ENCODE results near the gene PIWIL1.

DNA sequence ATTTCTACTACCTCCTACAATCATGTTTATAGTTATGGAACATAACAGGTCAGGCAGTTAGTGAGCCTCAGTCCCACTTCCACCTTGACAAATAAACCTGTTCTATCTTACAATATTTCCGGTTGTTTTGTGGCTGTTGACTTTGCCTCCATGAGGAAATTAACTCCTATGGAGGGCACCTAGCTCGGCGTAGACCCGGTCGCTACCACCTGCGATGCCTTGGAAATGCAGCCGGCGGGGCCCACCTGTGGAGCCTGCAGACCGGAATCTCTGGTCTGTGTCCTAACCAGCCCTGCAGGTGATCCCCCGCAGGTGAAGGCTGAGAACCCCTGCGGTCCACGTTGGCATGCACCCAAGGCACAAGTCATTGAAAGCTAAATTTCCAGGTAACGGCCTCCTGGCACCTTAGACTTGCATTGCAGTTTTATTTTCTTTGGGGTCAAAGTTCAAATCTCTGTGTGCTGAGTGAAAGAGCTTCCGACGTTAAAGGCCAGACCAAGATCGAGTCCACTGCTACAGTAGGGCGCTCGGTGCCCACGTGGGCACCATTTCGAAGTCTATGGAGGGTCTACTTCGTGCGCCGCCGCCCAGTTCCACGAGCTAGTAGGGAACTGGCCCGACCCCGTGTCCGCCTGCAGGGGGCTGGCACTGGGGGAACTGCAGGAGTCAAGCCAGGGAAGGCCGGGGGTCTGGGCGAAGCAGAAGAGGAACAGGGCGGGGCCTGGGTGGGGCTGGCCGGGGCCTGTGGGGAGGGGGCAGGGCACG lies 782 bp upstream of the PIWIL1 start:
- TF ChIP-seq CTCF (IDR thresholded peaks at IDR 0.05; ENCODE audit: low read length) (no peak), EZH2 (IDR thresholded peaks at IDR 0.05; ENCODE audit: borderline replicate concordance, low read length) (no peak)
